ENCODE measurements around the gene NOL9. TPM values are rescaled to one million over a fixed set of nuclear protein-coding genes. Genes with fewer than 3 reads are reported as not detected.

NOL9 gene
- polyA plus RNA-seq, 1 of the 3 experiments (the other 2 are of a cell fraction), result 7.1 TPM

DNA sequence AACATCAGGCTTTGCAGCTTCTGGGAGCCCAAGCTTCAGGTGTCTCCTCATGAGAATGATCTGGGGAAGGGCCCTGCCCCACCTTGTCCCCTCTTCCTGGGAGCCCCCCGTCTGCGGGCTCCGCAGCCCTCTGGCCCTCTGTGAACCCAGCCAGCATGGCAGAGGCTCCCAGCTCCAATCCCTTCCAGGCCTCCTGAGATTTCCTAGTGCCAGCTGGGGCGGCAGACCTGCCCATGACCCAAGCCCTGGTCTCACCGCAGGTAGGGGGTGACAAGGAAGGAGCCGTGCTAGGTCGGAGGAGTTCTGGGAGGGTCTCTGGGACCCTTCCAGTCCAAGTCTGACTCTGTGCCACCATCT, 70.6 kb downstream of the NOL9 start:
- Histone ChIP-seq H3F3A (replicated peaks; ENCODE audit: insufficient read depth) (no peaks in the 10 kb centered on the region), H3K4me3 (ENCODE audit: low read depth in 2 of 2, low read length in 1 of 2) (no peak overlapping the region), H3K9me3 (no peaks in the 10 kb centered on the region), H3K36me3 (replicated peaks in 1 of 2; ENCODE audit: control insufficient read depth in 1 of 2, insufficient read depth in 2 of 2, low read length in 1 of 2) (no peaks in the 10 kb centered on the region), H3K4me2 (no peak overlapping the region), H4K20me1 (ENCODE audit: insufficient read depth) (no peaks in the 10 kb centered on the region), H3K27ac (ENCODE audit: low read depth in 2 of 2, low read length in 1 of 2) (no peak overlapping the region), H3K9me2 (no peaks in the 10 kb centered on the region), H3K4me1 (ENCODE audit: control insufficient read depth in 1 of 2, insufficient read depth in 2 of 2, low read depth in 1 of 2, low read length in 1 of 2) (peaks cover 0 to 17% of the 10 kb centered on the region in 2 experiments; a peak in 1 of 4 replicates), H3K9ac (no peak overlapping the region), H2AFZ (ENCODE audit: low read depth) (no peak overlapping the region), H3K27me3 (ENCODE audit: insufficient read depth) (no peaks in the 10 kb centered on the region), H3K79me2 (ENCODE audit: insufficient read depth) (peaks cover 18% of the 10 kb centered on the region; the same call in 1 of the 2 replicates)
- DNase-seq, result no peak
- ChIA-PET CTCF (interaction anchor here (0.6 to 16.2 kb wide), 6 partner anchors 7 to 71 kb away, joined by 3 to 439 read pairs (median 9); partner anchors contain the start of genes NOL9 and TAS1R1), POLR2A (interaction anchor here (1.4 kb wide), 1 partner anchor 71 kb away, joined by 3 read pairs; the partner anchor contains the start of genes NOL9 and TAS1R1)
- TF ChIP-seq, protein P1, sequence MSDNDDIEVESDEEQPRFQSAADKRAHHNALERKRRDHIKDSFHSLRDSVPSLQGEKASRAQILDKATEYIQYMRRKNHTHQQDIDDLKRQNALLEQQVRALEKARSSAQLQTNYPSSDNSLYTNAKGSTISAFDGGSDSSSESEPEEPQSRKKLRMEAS (IDR thresholded peaks at IDR 0.05; ENCODE audit: low read depth), result no peak
- TF ChIP-seq GABPA (IDR thresholded peaks at IDR 0.05; ENCODE audit: low read depth) (no peak), TEAD4 (IDR thresholded peaks at IDR 0.05; ENCODE audit: borderline replicate concordance, insufficient read depth) (no peak), MEF2A (IDR thresholded peaks at IDR 0.05; ENCODE audit: borderline replicate concordance, low read depth) (no peak), FOXM1 (IDR thresholded peaks at IDR 0.05; ENCODE audit: low read depth) (no peak), RFX5 (IDR thresholded peaks at IDR 0.05; ENCODE audit: low read length) (no peak), EP300 (IDR thresholded peaks at IDR 0.05; ENCODE audit: borderline replicate concordance in 1 of 2, low read depth in 1 of 2, low read length in 1 of 2) (no peak), SIN3A (IDR thresholded peaks at IDR 0.05; ENCODE audit: borderline replicate concordance, low read depth, low read length) (no peak), RXRA (IDR thresholded peaks at IDR 0.05; ENCODE audit: borderline replicate concordance, low read depth) (no peak), FOSL2 (IDR thresholded peaks at IDR 0.05; ENCODE audit: borderline replicate concordance, low read depth) (no peak)
- TF ChIP-seq, protein P2, sequence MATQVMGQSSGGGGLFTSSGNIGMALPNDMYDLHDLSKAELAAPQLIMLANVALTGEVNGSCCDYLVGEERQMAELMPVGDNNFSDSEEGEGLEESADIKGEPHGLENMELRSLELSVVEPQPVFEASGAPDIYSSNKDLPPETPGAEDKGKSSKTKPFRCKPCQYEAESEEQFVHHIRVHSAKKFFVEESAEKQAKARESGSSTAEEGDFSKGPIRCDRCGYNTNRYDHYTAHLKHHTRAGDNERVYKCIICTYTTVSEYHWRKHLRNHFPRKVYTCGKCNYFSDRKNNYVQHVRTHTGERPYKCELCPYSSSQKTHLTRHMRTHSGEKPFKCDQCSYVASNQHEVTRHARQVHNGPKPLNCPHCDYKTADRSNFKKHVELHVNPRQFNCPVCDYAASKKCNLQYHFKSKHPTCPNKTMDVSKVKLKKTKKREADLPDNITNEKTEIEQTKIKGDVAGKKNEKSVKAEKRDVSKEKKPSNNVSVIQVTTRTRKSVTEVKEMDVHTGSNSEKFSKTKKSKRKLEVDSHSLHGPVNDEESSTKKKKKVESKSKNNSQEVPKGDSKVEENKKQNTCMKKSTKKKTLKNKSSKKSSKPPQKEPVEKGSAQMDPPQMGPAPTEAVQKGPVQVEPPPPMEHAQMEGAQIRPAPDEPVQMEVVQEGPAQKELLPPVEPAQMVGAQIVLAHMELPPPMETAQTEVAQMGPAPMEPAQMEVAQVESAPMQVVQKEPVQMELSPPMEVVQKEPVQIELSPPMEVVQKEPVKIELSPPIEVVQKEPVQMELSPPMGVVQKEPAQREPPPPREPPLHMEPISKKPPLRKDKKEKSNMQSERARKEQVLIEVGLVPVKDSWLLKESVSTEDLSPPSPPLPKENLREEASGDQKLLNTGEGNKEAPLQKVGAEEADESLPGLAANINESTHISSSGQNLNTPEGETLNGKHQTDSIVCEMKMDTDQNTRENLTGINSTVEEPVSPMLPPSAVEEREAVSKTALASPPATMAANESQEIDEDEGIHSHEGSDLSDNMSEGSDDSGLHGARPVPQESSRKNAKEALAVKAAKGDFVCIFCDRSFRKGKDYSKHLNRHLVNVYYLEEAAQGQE (IDR thresholded peaks at IDR 0.05; ENCODE audit: low read depth, low read length), result no peak
- WGBS (ENCODE audit: low lambda C conversion rate), result 97% methylated on average over 3 of the region's 7 CpGs

DNA sequence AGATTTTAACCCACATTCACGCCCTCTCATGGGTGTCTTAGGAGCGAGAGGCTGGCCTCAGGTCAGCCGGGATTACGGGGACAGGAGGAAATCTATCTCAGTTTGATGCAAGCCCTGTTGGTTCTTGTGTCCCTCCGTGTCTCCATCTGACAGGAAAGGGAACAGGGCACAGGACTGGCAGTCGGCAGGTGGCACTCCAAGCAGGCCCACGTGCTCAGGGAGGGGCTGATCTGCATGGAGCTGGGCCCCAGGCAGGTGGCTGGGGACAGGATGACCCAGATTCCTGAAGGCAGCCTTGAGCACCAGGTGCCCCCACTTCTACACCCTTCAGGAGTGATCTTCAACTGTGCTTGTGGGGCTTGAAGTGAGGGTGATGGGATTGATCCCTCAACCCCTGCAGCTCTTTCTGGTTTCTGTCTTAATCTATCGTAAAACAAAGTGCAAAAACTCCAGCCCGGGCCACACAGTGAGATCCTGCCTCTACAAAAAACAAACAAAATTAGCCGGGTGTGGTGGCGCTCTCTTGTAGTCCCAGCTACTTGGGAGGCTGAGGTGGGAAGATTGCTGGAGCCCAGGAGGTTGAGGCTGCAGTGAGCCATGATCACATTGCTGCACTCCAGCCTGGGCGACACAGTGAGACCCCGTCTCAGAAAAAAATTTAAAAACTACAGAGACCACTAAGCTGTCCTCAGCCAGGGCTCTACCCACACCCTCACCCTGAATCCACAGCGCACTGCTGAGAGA, 71.1 kb downstream of the NOL9 start:
- Histone ChIP-seq H3K79me2 (ENCODE audit: insufficient read depth) (peaks cover 15% of the 10 kb centered on the region; the same call in 1 of the 2 replicates), H3K27ac (ENCODE audit: low read depth in 2 of 2, low read length in 1 of 2) (no peak overlapping the region), H3K9me3 (no peaks in the 10 kb centered on the region), H2AFZ (ENCODE audit: low read depth) (no peak overlapping the region), H3F3A (replicated peaks; ENCODE audit: insufficient read depth) (no peaks in the 10 kb centered on the region), H4K20me1 (ENCODE audit: insufficient read depth) (no peaks in the 10 kb centered on the region), H3K9me2 (no peaks in the 10 kb centered on the region), H3K4me2 (no peak overlapping the region), H3K27me3 (ENCODE audit: insufficient read depth) (no peaks in the 10 kb centered on the region), H3K4me1 (ENCODE audit: control insufficient read depth in 1 of 2, insufficient read depth in 2 of 2, low read depth in 1 of 2, low read length in 1 of 2) (peaks cover 0 to 17% of the 10 kb centered on the region in 2 experiments; a peak in 1 of 4 replicates), H3K9ac (no peak overlapping the region), H3K36me3 (replicated peaks in 1 of 2; ENCODE audit: control insufficient read depth in 1 of 2, insufficient read depth in 2 of 2, low read length in 1 of 2) (no peaks in the 10 kb centered on the region), H3K4me3 (ENCODE audit: low read depth in 2 of 2, low read length in 1 of 2) (no peak overlapping the region)
- no peak for DNase-seq
- WGBS (ENCODE audit: low lambda C conversion rate), result 89% methylated on average over 8 of the region's 14 CpGs
- POLR2A ChIA-PET, result interaction anchor here (1.4 kb wide), 1 partner anchor 71 kb away, joined by 3 read pairs; the partner anchor contains the start of genes NOL9 and TAS1R1
- CTCF ChIA-PET, result interaction anchor here (0.6 to 16.2 kb wide), 4 partner anchors 10 to 162 kb away, joined by 3 to 439 read pairs (median 22); partner anchors contain the start of genes NOL9 and TAS1R1
- TF ChIP-seq FOXM1 (IDR thresholded peaks at IDR 0.05; ENCODE audit: low read depth), result no peak
- TF ChIP-seq RAD21 (IDR thresholded peaks at IDR 0.05; ENCODE audit: low read length), result no peak
- TF ChIP-seq, protein P3, sequence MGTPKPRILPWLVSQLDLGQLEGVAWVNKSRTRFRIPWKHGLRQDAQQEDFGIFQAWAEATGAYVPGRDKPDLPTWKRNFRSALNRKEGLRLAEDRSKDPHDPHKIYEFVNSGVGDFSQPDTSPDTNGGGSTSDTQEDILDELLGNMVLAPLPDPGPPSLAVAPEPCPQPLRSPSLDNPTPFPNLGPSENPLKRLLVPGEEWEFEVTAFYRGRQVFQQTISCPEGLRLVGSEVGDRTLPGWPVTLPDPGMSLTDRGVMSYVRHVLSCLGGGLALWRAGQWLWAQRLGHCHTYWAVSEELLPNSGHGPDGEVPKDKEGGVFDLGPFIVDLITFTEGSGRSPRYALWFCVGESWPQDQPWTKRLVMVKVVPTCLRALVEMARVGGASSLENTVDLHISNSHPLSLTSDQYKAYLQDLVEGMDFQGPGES (IDR thresholded peaks at IDR 0.05; ENCODE audit: low read depth, low read length), result no peak
- TF ChIP-seq POLR2AphosphoS5 (IDR thresholded peaks at IDR 0.05; ENCODE audit: low read depth, low read length), result no peak
- TF ChIP-seq MEF2A (IDR thresholded peaks at IDR 0.05; ENCODE audit: borderline replicate concordance, low read depth), result no peak
- no peak for TF ChIP-seq FOXJ3 (CRISPR knock-in tag; IDR thresholded peaks at IDR 0.05)
- no peak for TF ChIP-seq SIN3A (IDR thresholded peaks at IDR 0.05; ENCODE audit: borderline replicate concordance, low read depth, low read length)
- TF ChIP-seq PBX3 (IDR thresholded peaks at IDR 0.05), result no peak
- TF ChIP-seq CHD2 (IDR thresholded peaks at IDR 0.05; ENCODE audit: low read length, partially characterized antibody), result no peak
- TF ChIP-seq ELF1 (IDR thresholded peaks at IDR 0.05), result no peak
- TF ChIP-seq NRF1 (IDR thresholded peaks at IDR 0.05; ENCODE audit: low read depth, low read length), result no peak
- TF ChIP-seq EZH2phosphoT487 (IDR thresholded peaks at IDR 0.05; ENCODE audit: borderline replicate concordance, low read depth), result no peak
